DMS153 treated with DMSO at 0.1 percent for 48 hours (cell line): ENCODE results near the gene HTR3E.
"Not testable (repeated sequence)": the region's sequence is repeated elsewhere in the genome, so short reads cannot be mapped to it uniquely, and the experiment has no call there.

Experiments
- DNase-seq: peaks from one replicate; lab custom pipeline; 2025; ENCODE audit not compliant: unreplicated experiment; lab: John Stamatoyannopoulos, UW

Gene HTR3E

GRCh38 chr3:184099806-184100686 lies 3.2 kb downstream of the HTR3E start:
- DNase-seq: no peak

DNA sequence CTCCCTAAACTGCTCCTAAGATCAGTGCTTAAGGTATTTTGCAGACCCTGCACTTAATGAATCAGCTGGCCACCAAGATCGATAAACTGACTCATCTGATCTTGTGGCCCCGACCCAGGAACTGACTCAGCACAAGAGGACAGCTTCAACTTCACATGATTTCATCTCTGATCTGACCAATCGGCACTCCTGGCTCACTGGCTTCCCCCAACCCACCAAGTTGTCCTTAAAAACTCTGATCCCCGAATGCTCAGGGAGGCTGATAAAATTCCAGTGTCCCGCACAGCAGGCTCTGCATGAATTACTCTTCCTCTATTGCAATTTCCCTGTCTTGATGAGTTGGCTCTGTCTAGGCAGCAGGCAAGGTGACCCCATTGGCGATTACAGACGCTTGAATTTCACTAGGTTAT lies 13.5 kb downstream of the HTR3E start:
- DNase-seq: no peak

- no peak for DNase-seq
Measured at GRCh38 chr3:184116017-184116416, 19.2 kb downstream of the HTR3E start.

- DNase-seq: no peak
Measured at GRCh38 chr3:184117636-184118035, 20.8 kb downstream of the HTR3E start.

DNA sequence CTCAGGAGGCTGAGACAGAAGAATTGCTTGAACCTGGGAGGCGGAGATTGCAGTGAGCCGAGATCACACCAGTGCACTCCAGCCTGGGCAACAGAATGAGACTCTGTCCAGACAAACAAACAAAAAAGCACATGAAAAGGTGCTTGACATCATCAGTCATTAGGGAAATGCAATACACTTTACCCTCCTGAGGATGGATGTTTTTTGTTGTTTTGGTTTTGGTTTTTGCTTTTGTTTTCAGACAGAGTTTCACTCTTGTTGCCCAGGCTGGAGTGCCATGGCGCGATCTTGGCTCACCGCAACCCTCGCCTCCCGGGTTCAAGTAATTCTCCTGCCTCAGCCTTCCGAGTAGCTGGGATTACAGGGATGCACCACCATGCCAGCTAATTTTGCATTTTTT lies 24.2 kb downstream of the HTR3E start:
- DNase-seq: not testable (repeated sequence)

- DNase-seq: no peak
Measured at GRCh38 chr3:184126006-184126405, 29.1 kb downstream of the HTR3E start.

DNA sequence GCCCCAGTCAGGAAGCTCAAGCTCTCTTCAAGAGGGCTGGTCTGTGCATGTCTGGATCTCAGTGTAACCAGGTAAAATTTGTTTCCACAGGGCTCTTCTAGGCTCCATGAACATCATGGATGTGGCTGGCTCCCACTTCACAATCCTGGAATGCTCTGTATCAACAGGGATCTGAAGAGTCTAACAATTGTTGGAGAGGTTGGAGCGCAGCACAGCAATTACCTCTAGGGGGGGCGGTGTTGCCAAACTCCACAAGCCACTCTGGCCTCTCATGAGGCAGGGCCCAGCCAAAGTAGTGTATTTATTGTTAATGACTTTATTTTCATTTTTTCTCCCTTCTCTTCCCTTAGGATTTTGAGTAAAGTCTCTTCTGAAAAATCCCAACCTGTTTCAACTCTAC lies 32.1 kb downstream of the HTR3E start:
- no peak for DNase-seq

DNA sequence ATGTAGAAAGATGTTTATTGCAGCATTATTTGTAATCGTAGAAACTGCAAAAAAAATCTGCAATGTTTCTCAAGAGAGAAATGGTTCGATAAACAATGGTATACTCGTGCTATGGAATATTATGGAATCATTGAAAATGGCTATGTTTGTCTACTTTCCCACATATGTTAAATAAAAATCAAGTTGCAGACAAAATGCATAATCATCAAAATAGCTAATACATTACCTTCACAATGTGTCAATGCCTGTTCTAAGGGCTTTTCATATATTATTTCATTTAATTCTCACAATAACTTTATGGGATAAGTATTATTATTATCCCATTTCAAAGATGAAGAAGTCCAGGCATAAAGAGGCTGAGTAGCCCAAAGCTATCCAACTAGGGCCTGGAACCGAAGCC lies 36.1 kb downstream of the HTR3E start:
- DNase-seq: no peak

DNA sequence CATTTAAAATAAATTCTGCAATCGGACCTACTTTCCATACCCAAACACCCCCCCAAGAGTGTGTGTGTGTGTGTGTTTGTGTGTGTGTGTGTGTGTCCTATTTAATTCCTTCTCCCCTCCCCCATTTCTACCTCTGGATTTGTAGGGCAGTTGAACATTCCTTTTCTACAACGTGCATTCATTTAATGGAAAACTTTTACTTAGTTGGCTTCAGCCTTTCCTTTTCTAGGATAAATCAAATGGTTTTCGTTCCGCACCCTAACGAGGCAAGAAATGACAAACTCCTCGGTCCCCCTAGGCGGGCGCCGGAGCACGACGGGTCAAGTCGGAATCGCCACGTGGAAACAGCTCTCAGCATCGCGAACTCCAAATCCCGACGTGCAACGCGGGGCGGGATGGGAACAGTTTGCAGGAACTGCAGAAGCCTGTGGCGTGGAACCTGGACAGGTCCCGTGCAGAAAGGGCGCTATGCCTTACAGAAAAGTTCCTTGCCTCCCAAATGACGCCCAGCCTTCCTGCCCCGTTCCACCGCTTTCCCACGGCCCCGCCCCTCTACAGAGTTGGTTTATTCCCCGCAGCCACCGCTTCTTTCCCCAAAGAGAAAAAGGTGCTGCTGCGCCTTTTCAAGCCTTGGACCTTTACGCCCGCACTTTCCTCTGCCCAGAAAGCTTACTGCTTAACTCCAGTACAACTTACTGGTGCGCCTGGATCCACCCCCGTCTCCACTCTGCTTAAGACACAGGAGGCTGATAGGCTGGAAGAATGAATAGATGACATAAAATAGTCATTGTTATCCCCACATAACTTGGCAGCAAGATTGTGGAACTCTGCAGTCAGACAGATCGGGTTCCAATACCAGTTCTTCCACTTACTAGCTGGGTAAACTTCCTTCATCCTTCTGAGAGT lies 37.2 kb downstream of the HTR3E start:
- DNase-seq: peak; percentile 45

DNA sequence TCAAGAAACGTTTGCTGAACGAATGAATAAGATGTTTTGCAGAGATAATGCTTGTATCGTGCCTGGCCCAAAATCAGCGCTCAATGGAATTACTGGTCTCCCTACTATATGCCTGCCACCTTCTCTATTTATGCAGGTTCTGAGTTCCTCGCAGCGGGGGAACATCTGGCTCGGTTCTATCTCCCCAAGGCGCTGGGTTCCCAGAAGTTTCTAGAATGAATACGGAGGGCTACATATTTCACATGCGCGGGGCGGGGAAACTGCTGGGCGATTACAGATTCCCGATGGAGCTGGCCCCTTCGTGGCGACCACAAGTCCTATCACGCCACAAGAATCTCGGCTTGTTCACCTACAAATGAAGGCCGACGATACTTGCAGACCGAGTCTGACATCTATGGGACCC lies 37.9 kb downstream of the HTR3E start:
- DNase-seq: no peak

DNA sequence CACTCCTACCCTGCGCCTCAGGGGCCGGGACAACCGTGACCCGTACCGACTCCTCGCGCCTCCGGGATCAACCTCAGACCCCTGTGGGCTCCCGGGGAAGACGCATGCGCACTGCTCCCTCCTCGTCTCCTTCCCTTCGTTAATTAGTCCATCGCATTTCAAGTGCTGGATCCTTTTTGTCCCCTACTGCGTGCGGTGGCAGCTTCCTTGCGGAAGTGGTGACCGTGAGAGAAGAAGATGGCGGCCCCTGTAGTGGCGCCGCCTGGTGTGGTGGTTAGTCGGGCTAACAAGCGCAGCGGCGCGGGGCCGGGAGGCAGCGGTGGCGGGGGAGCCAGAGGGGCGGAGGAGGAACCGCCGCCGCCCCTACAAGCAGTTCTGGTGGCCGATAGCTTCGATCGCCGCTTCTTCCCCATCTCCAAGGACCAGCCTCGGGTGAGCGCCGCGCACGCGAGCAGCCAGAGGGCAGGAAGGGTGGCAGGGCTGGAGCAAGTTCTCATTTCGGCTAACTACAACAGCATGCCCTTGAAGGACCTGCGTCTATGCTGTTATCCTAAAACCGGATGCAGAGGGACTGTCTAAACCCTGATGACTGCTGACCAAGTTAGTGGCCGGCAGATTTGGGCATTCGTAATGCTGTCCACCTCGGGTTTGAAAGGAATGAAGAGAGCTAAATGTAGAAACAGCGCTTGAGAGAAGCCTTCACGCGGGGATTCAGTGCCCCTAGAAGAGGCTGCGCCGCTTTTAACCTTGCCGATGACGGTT lies 38.5 kb downstream of the HTR3E start, which contains the start of gene EIF2B5:
TSS of gene EIF2B5 (plus strand) at position 210 of the 762 bp plus-strand sequence. CDS start at position 238, 28 bp downstream.
- peak; percentile 87 for DNase-seq

DNA sequence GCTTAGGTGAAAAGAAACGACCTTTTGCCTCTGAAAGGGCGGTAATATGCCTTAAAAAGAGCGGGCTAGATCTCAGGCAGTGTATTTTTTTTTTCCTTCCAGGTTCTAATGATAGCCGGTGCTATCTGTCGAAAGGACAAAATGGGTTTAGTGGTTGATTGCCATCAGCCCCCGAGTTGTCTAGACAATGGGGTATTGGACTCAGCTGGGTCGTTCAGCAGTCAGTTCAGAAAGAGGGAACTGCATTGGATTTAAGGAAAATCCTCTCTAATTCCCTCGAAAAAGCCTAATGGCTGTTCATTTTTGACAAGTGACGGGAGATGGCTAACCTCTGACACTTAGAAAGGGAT lies 39.0 kb downstream of the HTR3E start:
- no peak for DNase-seq

DNA sequence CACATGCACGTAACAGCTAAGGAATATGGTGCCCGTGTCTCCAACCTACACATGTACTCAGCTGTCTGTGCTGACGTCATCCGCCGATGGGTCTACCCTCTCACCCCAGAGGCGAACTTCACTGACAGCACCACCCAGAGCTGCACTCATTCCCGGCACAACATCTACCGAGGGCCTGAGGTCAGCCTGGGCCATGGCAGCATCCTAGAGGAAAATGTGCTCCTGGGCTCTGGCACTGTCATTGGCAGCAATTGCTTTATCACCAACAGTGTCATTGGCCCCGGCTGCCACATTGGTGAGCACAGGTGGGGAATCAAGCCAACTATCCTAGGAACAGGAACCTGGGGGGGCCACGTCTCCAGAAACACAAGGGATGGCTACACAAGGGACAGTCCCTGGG lies 43.6 kb downstream of the HTR3E start:
- no peak for DNase-seq

GRCh38 chr3:184142199-184142598 lies 45.3 kb downstream of the HTR3E start:
- DNase-seq: no peak

DNA sequence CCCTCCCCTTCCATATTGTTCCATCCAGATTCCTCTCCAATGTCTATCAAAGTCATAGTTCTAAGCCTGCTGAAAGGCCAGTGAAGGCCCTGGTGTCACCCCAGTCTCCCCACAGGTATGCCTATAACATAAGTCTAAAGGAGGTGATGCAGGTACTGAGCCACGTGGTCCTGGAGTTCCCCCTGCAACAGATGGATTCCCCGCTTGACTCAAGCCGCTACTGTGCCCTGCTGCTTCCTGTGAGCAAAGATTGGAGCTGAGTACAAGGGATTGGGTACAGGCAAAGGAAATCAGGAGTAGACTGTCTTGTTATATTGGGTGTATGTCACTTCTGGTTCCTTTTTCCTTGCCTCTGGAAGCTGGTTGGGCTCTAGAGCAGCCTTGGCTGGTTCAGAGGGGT lies 46.5 kb downstream of the HTR3E start:
- no peak for DNase-seq

- DNase-seq: no peak
Measured at GRCh38 chr3:184144505-184144904, 47.6 kb downstream of the HTR3E start.

DNA sequence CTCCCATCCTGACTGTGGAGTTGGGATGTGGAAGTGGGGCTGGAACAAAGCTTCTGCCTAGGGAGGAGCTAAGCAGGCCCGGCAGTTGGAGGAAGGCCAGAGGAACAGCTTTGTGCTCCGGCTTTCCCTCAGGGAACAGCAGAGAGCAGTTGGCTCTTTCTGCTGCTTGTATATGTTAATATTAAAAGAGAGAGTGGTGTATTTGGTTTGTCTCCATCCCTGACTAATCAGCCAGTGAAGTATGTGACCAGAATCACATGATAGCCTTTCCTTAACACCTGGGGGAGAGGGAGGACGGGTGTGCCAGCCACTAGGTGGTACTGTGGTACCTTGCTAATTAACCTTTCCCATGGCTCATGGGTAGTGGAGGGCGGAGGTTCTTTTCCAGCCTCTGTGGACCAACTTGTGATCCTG lies 48.3 kb downstream of the HTR3E start:
- DNase-seq: peak; percentile 26

GRCh38 chr3:184145751-184146270 lies 48.9 kb downstream of the HTR3E start:
- no peak for DNase-seq

DNA sequence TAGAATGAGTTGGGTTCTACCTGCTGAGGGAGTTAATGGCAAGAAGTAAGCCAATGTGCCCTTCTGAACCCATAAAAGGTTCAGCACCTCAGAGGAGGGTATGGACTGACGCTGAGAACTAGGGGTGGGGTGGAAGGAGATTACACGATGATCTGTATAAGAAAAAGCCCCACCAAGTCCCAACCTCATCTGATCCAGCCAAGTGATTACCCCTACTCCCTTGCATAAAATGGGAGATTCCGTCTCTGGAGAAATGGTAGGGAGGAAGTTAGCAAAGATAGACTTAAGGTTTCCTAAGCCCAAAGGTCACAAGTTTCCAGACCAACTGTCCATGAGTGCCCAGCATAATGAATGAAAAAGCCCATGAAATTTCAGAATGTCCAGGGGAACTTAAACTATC lies 51.2 kb downstream of the HTR3E start:
- no peak for DNase-seq

GRCh38 chr3:184149123-184149522 lies 52.3 kb downstream of the HTR3E start:
- no peak for DNase-seq

DNA sequence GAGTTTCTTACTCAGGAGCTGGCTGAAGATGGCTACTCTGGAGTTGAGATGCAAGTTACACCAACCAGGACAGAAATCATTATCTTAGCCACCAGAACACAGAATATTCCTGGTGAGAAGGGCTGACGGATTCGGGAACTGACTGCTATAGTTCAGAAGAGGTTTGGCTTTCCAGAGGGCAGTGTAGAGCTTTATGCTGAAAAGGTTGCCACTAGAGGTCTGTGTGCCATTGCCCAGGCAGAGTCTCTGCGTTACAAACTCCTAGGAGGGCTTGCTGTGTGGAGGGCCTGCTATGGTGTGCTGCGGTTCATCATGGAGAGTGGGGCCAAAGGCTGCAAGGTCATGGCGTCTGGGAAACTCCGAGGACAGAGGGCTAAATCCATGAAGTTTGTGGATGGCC lies 52.9 kb downstream of the HTR3E start:
- not testable (repeated sequence) for DNase-seq
